ENCODE measurements around the gene KPNA3.
"Not testable (repeated sequence)": the region's sequence is repeated elsewhere in the genome, so short reads cannot be mapped to it uniquely, and the experiment has no call there.

KPNA3 gene

GRCh38 chr13:49807681-49808080, 15.2 kb upstream of the KPNA3 start:
- DNase-seq (ENCODE audit: low read depth in 3 of 3): no peak

- no peak for DNase-seq (ENCODE audit: low read depth in 3 of 3)
Measured at GRCh38 chr13:49806126-49806536, 13.6 kb upstream of the KPNA3 start.

- DNase-seq (ENCODE audit: low read depth in 3 of 3): not testable (repeated sequence)
Measured at GRCh38 chr13:49803047-49803446, 10.6 kb upstream of the KPNA3 start.

GRCh38 chr13:49802426-49802825, 9.9 kb upstream of the KPNA3 start:
- DNase-seq (ENCODE audit: low read depth in 3 of 3): no peak

- DNase-seq (ENCODE audit: low read depth in 3 of 3): peak; percentile 13 to 37 (median 27)
Measured at GRCh38 chr13:49791711-49792549, 552 bp downstream of the KPNA3 start.

DNA sequence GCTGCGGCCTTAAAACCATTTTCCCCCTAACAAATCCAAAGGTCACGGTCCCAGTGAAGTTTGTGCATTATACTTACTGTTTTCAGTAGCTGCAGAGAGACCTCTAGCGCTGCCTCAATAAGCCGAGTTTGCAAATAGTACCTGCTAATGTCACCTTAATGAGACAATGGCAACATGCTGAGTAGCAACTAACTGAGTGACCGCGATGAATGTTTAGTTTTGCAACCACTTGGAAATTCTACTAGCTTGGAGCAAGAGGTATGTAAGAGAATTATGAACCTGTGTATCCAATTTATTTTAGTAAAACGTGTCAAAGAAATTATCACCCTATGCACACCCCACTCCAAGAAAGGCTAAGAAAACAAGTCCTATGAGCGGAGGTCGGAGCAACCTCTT, 1.2 kb downstream of the KPNA3 start:
- DNase-seq (ENCODE audit: low read depth in 3 of 3): no peak

DNA sequence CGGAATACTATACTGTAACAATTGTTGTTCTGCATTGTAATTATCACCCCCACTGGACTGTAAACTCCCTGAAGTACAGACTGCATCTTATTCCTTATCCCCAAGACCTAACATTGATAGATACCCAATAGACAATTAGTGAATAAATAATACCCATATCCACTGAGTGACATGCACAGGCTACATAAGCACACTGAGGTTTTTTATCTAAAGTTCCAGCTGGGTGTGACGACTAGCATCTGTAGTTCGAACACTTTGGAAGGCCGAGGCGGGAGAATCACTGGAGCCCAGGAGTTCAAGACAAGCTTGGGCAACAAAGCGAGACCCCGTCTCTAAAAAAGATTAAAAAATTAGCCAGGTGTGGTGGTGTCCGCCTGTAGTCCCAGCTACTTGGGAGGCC, 2.5 kb downstream of the KPNA3 start:
- no peak for DNase-seq (ENCODE audit: low read depth in 3 of 3)

DNA sequence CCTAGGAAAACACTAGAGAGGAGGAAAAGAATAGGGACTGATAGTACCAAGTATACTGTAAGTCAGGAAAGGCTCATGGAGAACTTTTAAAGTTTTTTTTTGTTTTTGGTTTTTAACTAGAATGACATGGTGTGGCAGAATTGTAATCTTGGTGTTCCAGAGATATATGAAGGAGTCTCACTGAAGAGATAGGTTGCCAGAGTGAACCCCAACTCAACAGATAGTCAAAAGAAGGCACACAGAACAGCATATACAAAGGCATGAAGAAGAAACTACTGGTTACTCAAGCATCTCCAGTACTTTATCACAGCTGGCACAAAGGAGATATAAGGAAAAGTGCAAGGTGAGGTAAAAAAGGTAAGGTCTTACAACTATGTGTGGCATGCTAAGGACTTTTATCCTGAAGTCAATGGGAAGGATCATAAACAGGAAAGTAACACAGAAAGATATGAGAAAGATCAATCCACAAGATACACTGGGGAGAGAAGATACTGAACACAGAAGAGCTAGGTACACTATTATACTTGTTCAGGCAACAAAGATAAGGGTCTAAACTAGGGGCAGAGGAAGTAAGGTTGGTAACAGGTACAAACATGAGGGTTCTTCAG, 6.0 kb downstream of the KPNA3 start:
- no peak for DNase-seq (ENCODE audit: low read depth in 3 of 3)

GRCh38 chr13:49784886-49785570, 7.5 kb downstream of the KPNA3 start:
- DNase-seq (ENCODE audit: low read depth in 3 of 3): no peak

- DNase-seq (ENCODE audit: low read depth in 3 of 3): no peak
Measured at GRCh38 chr13:49783865-49784264, 8.6 kb downstream of the KPNA3 start.

- no peak for DNase-seq (ENCODE audit: low read depth in 3 of 3)
Measured at GRCh38 chr13:49782784-49783183, 9.7 kb downstream of the KPNA3 start.

DNA sequence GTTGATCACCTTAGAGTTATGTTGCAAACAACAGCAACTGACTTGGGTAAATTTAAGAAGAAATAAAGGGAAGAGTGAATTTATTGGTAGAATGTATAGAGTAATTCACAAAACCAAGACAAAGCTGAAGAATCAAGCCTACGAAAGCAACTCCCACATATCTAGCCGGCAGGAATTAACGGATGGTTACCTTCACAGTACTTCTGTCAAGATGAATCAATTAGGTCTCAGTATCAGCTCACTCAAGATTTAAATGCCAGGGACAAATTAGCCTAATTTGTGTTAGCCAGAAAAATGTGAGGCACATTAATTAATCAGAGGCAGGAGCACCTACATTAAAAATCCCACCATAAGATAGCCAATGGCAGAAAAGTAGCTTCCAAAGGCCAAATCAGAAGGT, 10.7 kb downstream of the KPNA3 start:
- no peak for DNase-seq (ENCODE audit: low read depth in 3 of 3)

DNA sequence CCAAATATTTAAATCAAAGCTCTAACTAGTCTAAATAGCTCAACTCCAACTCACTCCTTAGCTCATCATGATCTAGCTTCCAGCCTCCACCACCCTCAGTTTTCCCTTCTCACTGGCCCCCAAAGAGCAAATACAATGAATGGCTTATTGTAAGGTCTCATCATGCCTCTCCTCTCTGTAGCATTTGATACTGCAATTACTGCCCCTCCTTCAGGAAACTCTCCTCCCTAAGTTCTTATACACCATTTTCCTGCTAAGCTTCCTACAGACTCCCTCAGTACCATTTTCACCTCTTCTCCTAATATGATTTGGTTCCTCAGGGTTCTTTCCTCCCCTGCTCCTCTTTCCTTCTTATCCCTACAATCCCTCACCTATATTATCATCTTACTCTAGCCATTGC, 12.8 kb downstream of the KPNA3 start:
- no peak for DNase-seq (ENCODE audit: low read depth in 3 of 3)

GRCh38 chr13:49777746-49778614, 14.5 kb downstream of the KPNA3 start:
- no peak for DNase-seq (ENCODE audit: low read depth in 3 of 3)

DNA sequence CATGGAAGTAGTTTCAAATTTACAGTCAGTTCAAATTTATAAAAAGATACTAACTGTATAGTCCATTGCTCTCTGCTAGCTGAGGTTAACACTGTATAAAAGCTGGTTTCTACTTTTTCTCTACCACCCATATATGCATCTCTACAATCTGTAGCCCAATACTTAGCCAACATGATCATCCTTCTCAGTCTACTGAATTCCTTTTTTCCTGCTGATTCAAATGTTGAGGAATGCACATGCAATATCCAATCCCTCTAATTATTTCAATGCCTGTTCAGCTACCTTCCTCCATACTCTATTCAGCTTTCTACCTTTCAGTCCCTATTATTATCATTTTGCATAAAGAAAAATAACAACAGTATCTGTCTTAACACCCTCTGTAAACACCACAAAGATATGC, 15.6 kb downstream of the KPNA3 start:
- DNase-seq (ENCODE audit: low read depth in 3 of 3): no peak

DNA sequence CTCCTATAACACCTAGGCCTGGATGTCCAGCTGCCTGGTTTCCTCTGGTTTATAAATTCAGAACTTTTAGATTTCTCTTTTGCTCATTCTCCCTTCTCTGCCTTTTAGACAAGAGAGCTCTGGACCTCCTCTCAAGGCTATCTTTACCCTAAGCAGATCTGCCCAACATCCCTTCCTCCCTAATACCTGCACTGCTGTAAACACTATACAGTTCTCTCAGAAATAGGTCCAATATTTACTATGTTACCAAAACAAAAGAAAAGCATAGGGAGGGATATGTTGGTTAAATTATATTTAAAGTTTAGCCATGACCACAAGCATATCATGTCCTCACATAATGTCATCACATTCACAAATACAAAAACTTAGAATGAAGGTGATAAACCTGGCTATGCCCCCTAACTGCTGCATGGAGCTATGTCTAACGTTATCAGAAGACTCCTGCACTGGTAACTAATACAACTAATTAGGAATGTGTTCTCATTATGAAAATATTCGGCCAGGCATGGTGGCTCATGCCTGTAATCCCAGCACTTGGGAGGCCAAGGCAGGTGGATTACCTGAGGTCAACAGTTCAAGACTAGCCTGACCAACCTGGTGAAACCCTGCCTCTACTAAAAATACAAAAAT, 18.0 kb downstream of the KPNA3 start:
- no peak for DNase-seq (ENCODE audit: low read depth in 3 of 3)

- no peak for DNase-seq (ENCODE audit: low read depth in 3 of 3)
Measured at GRCh38 chr13:49772828-49773227, 19.7 kb downstream of the KPNA3 start.

DNA sequence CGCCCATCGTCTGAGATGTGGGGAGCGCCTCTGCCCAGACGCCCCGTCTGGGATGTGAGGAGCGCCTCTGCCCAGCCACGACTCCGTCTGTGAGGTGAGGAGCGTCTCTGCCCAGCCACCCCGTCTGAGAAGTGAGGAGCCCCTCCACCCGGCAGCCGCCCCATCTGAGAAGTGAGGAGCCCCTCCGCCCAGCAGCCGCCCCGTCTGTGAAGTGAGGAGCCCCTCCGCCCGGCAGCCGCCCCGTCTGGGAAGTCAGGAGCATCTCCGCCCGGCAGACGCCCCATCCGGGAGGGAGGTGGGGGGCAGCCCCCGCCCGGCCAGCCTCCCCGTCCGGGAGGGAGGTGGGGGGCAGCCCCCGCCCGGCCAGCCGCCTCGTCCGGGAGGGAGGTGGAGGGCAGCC, 30.7 kb downstream of the KPNA3 start:
- not testable (repeated sequence) for DNase-seq (ENCODE audit: low read depth in 3 of 3)

DNA sequence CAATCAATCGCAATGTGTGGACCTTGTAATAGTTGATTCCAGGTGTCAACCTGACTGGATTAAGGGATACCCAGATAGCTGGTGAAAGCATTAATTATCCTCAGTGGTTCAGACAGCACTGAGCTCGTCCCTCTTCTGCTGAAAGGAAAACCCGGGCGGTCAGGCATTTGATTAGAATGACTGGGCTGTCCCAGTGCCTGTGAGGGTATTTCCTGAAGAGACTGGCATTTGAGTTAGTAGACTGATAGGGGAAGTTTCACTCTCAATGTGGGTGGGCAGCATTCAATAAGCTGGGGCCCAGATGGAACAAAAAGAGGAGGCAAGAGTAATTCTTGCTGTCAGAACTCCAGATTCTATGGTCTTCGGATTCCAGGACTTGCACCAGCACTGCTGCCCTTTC, 31.9 kb downstream of the KPNA3 start:
- DNase-seq (ENCODE audit: low read depth in 3 of 3): no peak

DNA sequence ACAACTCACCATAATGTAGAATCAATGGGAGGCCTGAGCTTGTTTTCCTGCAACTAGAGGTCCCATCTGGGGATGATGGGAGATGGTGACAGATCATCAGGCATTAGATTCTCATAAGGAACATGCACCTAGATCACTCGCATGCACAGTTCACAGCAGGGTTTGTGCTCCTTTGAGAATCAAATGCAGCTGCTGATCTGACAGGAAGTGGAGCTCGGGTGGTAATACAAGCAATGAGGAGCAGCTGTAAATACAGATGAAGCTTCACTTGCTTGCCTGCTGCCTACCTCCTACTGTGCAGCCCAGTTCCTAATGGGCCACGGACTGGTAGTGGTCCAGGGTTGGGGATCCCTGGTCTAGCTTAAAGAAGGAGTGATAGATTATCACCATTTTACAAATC, 33.0 kb downstream of the KPNA3 start:
- no peak for DNase-seq (ENCODE audit: low read depth in 3 of 3)

GRCh38 chr13:49756263-49756662, 36.2 kb downstream of the KPNA3 start:
- DNase-seq (ENCODE audit: low read depth in 3 of 3): no peak
